Measurements from ENCODE around the gene EHBP1L1.
A peak's percentile ranks its signal among the peaks of the same experiment; 100 is the strongest.
"Not testable (repeated sequence)": the region's sequence is repeated elsewhere in the genome, so short reads cannot be mapped to it uniquely, and the experiment has no call there.

EHBP1L1 gene

GRCh38 chr11:65559951-65560537 lies 15.8 kb upstream of the EHBP1L1 start:
- H3K36me3 Mint-ChIP-seq (ENCODE audit: insufficient read depth) = peaks cover 6% of the 10 kb centered on the region
- ATAC-seq (replicated peaks) (no peak), DNase-seq (no peak)
- H3K4me3 Mint-ChIP-seq = peak overlapping the region in 1 of 2 donors; percentile 66
- no peaks in the 10 kb centered on the region for H3K27me3 Mint-ChIP-seq
- H3K27ac Mint-ChIP-seq = peak overlapping the region; percentile 83 to 84
- no peaks in the 10 kb centered on the region for H3K9me3 Mint-ChIP-seq
- H3K4me1 Mint-ChIP-seq (ENCODE audit: low read depth in 2 of 2) = peaks cover 40 to 42% of the 10 kb centered on the region in 2 donors

- Mint-ChIP-seq H3K4me1 (ENCODE audit: low read depth in 2 of 2) (peaks cover 40 to 44% of the 10 kb centered on the region in 2 donors), H3K4me3 (no peak overlapping the region), H3K36me3 (ENCODE audit: insufficient read depth) (peaks cover 8% of the 10 kb centered on the region), H3K27ac (peak overlapping the region; percentile 83 to 84), H3K27me3 (no peaks in the 10 kb centered on the region), H3K9me3 (no peaks in the 10 kb centered on the region)
- no peak for ATAC-seq (replicated peaks)
- no peak for DNase-seq
Measured at GRCh38 chr11:65560555-65561418, 15.1 kb upstream of the EHBP1L1 start.

GRCh38 chr11:65562020-65562419 lies 13.8 kb upstream of the EHBP1L1 start:
- no peaks in the 10 kb centered on the region for H3K27me3 Mint-ChIP-seq
- ATAC-seq (replicated peaks) (no peak), DNase-seq (no peak)
- H3K4me1 Mint-ChIP-seq (ENCODE audit: low read depth in 2 of 2) = peaks cover 41 to 43% of the 10 kb centered on the region in 2 donors
- no peak overlapping the region for H3K27ac Mint-ChIP-seq
- H3K36me3 Mint-ChIP-seq (ENCODE audit: insufficient read depth) = peaks cover 8% of the 10 kb centered on the region
- no peak overlapping the region for H3K4me3 Mint-ChIP-seq
- H3K9me3 Mint-ChIP-seq = no peaks in the 10 kb centered on the region

- Mint-ChIP-seq H3K27me3 (no peaks in the 10 kb centered on the region), H3K4me3 (no peak overlapping the region), H3K27ac (peak overlapping the region in 1 of 2 donors; percentile 75), H3K36me3 (ENCODE audit: insufficient read depth) (peaks cover 5% of the 10 kb centered on the region), H3K4me1 (ENCODE audit: low read depth in 2 of 2) (peaks cover 37 to 38% of the 10 kb centered on the region in 2 donors), H3K9me3 (no peaks in the 10 kb centered on the region)
- ATAC-seq (replicated peaks) (no peak), DNase-seq (no peak)
Measured at GRCh38 chr11:65562788-65563187, 13.1 kb upstream of the EHBP1L1 start.

- no peaks in the 10 kb centered on the region for H3K27me3 Mint-ChIP-seq
- ATAC-seq (replicated peaks) (no peak), DNase-seq (no peak)
- no peaks in the 10 kb centered on the region for H3K9me3 Mint-ChIP-seq
- H3K27ac Mint-ChIP-seq = peak overlapping the region; percentile 75
- peaks cover 40 to 44% of the 10 kb centered on the region in 2 donors for H3K4me1 Mint-ChIP-seq (ENCODE audit: low read depth in 2 of 2)
- no peak overlapping the region for H3K4me3 Mint-ChIP-seq
- peaks cover 12% of the 10 kb centered on the region for H3K36me3 Mint-ChIP-seq (ENCODE audit: insufficient read depth)
Measured at GRCh38 chr11:65563601-65564000, 12.3 kb upstream of the EHBP1L1 start.

- ATAC-seq (replicated peaks) = not testable (repeated sequence)
- H3K27ac Mint-ChIP-seq = peak overlapping the region; percentile 92 to 93
Measured at GRCh38 chr11:65564879-65565559, 10.8 kb upstream of the EHBP1L1 start.

GRCh38 chr11:65565624-65566453 lies 10.0 kb upstream of the EHBP1L1 start:
- H3K9me3 Mint-ChIP-seq = no peaks in the 10 kb centered on the region
- peaks cover 48% of the 10 kb centered on the region in 2 donors for H3K4me1 Mint-ChIP-seq (ENCODE audit: low read depth in 2 of 2)
- H3K27me3 Mint-ChIP-seq = no peaks in the 10 kb centered on the region
- H3K4me3 Mint-ChIP-seq = peak overlapping the region; percentile 71 to 76
- H3K36me3 Mint-ChIP-seq (ENCODE audit: insufficient read depth) = peaks cover 33% of the 10 kb centered on the region
- peak; percentile 55 for ATAC-seq (replicated peaks)
- peak; percentile 61 to 74 (median 71) for DNase-seq
- H3K27ac Mint-ChIP-seq = peak overlapping the region; percentile 92 to 93

More at GRCh38 chr11:65564879-65565559, 10.8 kb upstream of the EHBP1L1 start:
- H3K36me3 Mint-ChIP-seq (ENCODE audit: insufficient read depth) = peaks cover 25% of the 10 kb centered on the region
- not testable (repeated sequence) for H3K27me3 Mint-ChIP-seq, DNase-seq, H3K9me3 Mint-ChIP-seq
- H3K4me3 Mint-ChIP-seq = peak overlapping the region; percentile 71 to 76
- peaks cover 49 to 50% of the 10 kb centered on the region in 2 donors for H3K4me1 Mint-ChIP-seq (ENCODE audit: low read depth in 2 of 2)

GRCh38 chr11:65569164-65569972 lies 6.5 kb upstream of the EHBP1L1 start:
- Mint-ChIP-seq H3K36me3 (ENCODE audit: insufficient read depth) (peaks cover 63% of the 10 kb centered on the region), H3K27me3 (no peaks in the 10 kb centered on the region), H3K4me1 (ENCODE audit: low read depth in 2 of 2) (peaks cover 65 to 71% of the 10 kb centered on the region in 2 donors), H3K27ac (peak overlapping the region; percentile 98 to 99), H3K4me3 (peak overlapping the region; percentile 98 to 99), H3K9me3 (no peaks in the 10 kb centered on the region)
- no peak for DNase-seq
- peak; percentile 18 for ATAC-seq (replicated peaks)

- H3K4me1 Mint-ChIP-seq (ENCODE audit: low read depth in 2 of 2) = peaks cover 68 to 71% of the 10 kb centered on the region in 2 donors
- ATAC-seq (replicated peaks) (peak; percentile 66), DNase-seq (peak; percentile 97)
- H3K36me3 Mint-ChIP-seq (ENCODE audit: insufficient read depth) = peaks cover 71% of the 10 kb centered on the region
- peak within 1 kb of the TSS; percentile 98 to 99 for H3K27ac Mint-ChIP-seq
- H3K9me3 Mint-ChIP-seq = no peaks in the 10 kb centered on the region
- peak within 1 kb of the TSS; percentile 98 to 99 for H3K4me3 Mint-ChIP-seq
- no peaks in the 10 kb centered on the region for H3K27me3 Mint-ChIP-seq
Measured at GRCh38 chr11:65569973-65570918, 5.6 kb upstream of the EHBP1L1 start, which contains the start of gene ZNRD2. Gene ZNRD2 (plus strand): TSS chr11:65570477. CDS start chr11:65570492, 15 bp downstream.

- Mint-ChIP-seq H3K36me3 (ENCODE audit: insufficient read depth) (peaks cover 73% of the 10 kb centered on the region), H3K9me3 (no peaks in the 10 kb centered on the region), H3K27ac (peak overlapping the region; percentile 98 to 99), H3K4me3 (peak overlapping the region; percentile 98 to 99), H3K4me1 (ENCODE audit: low read depth in 2 of 2) (peaks cover 59 to 63% of the 10 kb centered on the region in 2 donors), H3K27me3 (no peaks in the 10 kb centered on the region)
- ATAC-seq (replicated peaks) = no peak
- no peak for DNase-seq
Measured at GRCh38 chr11:65571420-65571819, 4.4 kb upstream of the EHBP1L1 start.

GRCh38 chr11:65571940-65572339 lies 3.9 kb upstream of the EHBP1L1 start:
- ATAC-seq (replicated peaks) (no peak), DNase-seq (no peak)
- Mint-ChIP-seq H3K27ac (peak overlapping the region; percentile 91 to 99), H3K9me3 (no peaks in the 10 kb centered on the region), H3K36me3 (ENCODE audit: insufficient read depth) (peaks cover 79% of the 10 kb centered on the region), H3K27me3 (no peaks in the 10 kb centered on the region), H3K4me1 (ENCODE audit: low read depth in 2 of 2) (peaks cover 60 to 63% of the 10 kb centered on the region in 2 donors), H3K4me3 (peak overlapping the region; percentile 98 to 99)
